ENCODE data around the gene ZNF48.

The ZNF48 gene

DNA sequence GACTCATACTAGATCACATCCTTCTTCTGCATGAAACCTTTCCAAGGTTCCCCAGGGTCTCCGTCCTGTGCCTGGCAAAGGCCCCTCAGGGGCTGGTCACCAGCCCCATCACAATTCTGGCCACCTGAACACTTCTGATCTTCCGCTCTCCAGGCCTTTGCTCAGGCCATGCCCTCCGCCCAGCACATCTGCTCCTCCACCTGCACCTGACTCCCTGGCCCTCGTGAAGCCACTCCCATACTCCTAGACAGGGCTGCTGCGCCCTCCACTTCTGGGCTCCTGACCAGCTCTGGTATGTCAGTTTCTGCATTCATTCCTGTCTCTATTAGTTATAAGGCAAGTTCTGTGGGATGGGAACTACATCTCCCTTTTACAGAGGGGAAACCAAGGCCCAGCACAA, 22.5 kb upstream of the ZNF48 start:
- Histone ChIP-seq H3K4me2 (ENCODE audit: low read length) (no peak overlapping the region), H3K4me3 (ENCODE audit: low read depth, low read length) (no peak overlapping the region), H3K9me3 (ENCODE audit: control insufficient read depth, low read length) (no peaks in the 10 kb centered on the region), H3K36me3 (ENCODE audit: control insufficient read depth, insufficient read depth, low read length) (no peaks in the 10 kb centered on the region), H3K27ac (no peak overlapping the region), H3K4me1 (peaks cover 19% of the 10 kb centered on the region), H2AFZ (no peak overlapping the region), H3K27me3 (ENCODE audit: control insufficient read depth, insufficient read depth, low read length) (no peaks in the 10 kb centered on the region), H3K79me2 (peaks cover 19% of the 10 kb centered on the region), H3K9ac (no peak overlapping the region)
- TF ChIP-seq, protein P1, sequence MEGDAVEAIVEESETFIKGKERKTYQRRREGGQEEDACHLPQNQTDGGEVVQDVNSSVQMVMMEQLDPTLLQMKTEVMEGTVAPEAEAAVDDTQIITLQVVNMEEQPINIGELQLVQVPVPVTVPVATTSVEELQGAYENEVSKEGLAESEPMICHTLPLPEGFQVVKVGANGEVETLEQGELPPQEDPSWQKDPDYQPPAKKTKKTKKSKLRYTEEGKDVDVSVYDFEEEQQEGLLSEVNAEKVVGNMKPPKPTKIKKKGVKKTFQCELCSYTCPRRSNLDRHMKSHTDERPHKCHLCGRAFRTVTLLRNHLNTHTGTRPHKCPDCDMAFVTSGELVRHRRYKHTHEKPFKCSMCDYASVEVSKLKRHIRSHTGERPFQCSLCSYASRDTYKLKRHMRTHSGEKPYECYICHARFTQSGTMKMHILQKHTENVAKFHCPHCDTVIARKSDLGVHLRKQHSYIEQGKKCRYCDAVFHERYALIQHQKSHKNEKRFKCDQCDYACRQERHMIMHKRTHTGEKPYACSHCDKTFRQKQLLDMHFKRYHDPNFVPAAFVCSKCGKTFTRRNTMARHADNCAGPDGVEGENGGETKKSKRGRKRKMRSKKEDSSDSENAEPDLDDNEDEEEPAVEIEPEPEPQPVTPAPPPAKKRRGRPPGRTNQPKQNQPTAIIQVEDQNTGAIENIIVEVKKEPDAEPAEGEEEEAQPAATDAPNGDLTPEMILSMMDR (IDR thresholded peaks at IDR 0.05): no peak

DNA sequence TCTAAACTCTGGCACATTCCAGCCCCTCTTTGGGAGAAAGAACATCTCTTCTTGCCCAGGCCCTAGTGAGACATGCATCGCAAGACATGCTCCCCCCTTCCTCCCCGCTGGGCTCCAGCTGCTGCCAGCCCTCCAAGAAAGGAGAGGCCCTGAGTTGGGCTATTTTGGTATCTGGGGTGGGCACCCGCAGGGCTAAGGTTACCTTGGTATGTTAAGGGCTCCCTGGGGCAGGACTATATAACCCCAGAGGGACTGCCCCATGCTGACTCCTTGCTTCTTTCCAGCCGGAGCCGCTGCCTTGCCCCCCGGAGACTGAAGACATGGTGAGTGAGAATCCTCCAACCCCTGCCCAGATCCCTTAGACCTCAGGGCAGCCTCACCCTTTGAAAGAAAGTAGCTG, 20.7 kb upstream of the ZNF48 start, which contains the start of gene MYL11:
TSS of gene MYL11 (plus strand) at position 265 of the 400 bp plus-strand sequence. CDS start at position 321, 56 bp downstream.
- Histone ChIP-seq H3K27me3 (ENCODE audit: control insufficient read depth, insufficient read depth, low read length) (no peaks in the 10 kb centered on the region), H3K4me1 (peaks cover 9% of the 10 kb centered on the region), H3K27ac (no peak within 1 kb of the TSS), H3K36me3 (ENCODE audit: control insufficient read depth, insufficient read depth, low read length) (no peaks in the 10 kb centered on the region), H3K9ac (no peak within 1 kb of the TSS), H3K4me2 (ENCODE audit: low read length) (no peak within 1 kb of the TSS), H2AFZ (no peak within 1 kb of the TSS), H3K4me3 (ENCODE audit: low read depth, low read length) (no peak within 1 kb of the TSS), H3K79me2 (peaks cover 2% of the 10 kb centered on the region), H3K9me3 (ENCODE audit: control insufficient read depth, low read length) (no peaks in the 10 kb centered on the region)
- TF ChIP-seq, protein P1 (IDR thresholded peaks at IDR 0.05): no peak

DNA sequence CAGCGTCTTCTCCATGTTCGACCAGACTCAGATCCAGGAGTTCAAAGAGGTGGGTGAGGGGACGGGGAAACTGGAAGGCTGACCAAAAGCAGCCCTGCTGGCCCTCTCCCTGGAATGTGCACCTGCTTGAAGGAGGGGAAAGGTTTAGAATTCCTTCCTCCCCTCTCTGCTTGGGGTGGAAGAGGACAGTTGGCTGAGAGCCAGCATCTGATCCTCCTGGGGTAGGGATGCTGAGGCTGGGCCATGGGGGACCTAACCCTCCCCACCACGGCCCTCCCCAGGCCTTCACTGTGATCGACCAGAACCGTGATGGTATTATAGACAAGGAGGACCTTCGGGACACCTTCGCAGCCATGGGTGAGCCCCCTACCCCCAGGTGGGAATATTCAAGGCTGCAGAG, 19.4 kb upstream of the ZNF48 start:
- Histone ChIP-seq H3K27me3 (ENCODE audit: control insufficient read depth, insufficient read depth, low read length) (no peaks in the 10 kb centered on the region), H3K4me3 (ENCODE audit: low read depth, low read length) (no peak overlapping the region), H3K27ac (no peak overlapping the region), H3K36me3 (ENCODE audit: control insufficient read depth, insufficient read depth, low read length) (no peaks in the 10 kb centered on the region), H3K9me3 (ENCODE audit: control insufficient read depth, low read length) (no peaks in the 10 kb centered on the region), H3K9ac (no peak overlapping the region), H3K4me2 (ENCODE audit: low read length) (no peak overlapping the region), H2AFZ (no peak overlapping the region), H3K4me1 (peaks cover 9% of the 10 kb centered on the region), H3K79me2 (no peaks in the 10 kb centered on the region)
- TF ChIP-seq, protein P1 (IDR thresholded peaks at IDR 0.05): no peak

DNA sequence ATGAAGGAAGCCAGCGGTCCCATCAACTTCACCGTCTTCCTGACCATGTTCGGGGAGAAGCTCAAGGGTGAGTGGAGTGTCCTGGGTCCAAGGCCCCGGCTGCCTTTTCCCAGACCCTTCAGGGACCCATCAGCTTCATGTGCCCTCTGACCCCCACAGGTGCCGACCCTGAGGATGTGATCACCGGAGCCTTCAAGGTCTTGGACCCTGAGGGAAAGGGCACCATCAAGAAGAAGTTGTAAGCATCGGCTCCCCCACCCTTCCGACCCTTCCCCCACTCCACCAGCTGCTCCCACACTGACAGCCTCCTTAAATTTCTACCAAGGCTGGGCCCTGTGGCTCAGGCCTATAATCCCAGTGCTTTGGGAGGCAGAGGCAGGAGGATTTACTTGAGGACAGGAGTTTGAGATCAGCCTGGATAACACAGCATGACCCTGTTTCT, 18.7 kb upstream of the ZNF48 start:
- Histone ChIP-seq H3K9me3 (ENCODE audit: control insufficient read depth, low read length) (no peaks in the 10 kb centered on the region), H3K27me3 (ENCODE audit: control insufficient read depth, insufficient read depth, low read length) (no peaks in the 10 kb centered on the region), H3K4me3 (ENCODE audit: low read depth, low read length) (no peak overlapping the region), H3K4me2 (ENCODE audit: low read length) (no peak overlapping the region), H3K79me2 (no peaks in the 10 kb centered on the region), H3K4me1 (peaks cover 5% of the 10 kb centered on the region), H2AFZ (no peak overlapping the region), H3K27ac (peak overlapping the region; percentile 100), H3K36me3 (ENCODE audit: control insufficient read depth, insufficient read depth, low read length) (no peaks in the 10 kb centered on the region), H3K9ac (no peak overlapping the region)
- TF ChIP-seq, protein P1 (IDR thresholded peaks at IDR 0.05): no peak

DNA sequence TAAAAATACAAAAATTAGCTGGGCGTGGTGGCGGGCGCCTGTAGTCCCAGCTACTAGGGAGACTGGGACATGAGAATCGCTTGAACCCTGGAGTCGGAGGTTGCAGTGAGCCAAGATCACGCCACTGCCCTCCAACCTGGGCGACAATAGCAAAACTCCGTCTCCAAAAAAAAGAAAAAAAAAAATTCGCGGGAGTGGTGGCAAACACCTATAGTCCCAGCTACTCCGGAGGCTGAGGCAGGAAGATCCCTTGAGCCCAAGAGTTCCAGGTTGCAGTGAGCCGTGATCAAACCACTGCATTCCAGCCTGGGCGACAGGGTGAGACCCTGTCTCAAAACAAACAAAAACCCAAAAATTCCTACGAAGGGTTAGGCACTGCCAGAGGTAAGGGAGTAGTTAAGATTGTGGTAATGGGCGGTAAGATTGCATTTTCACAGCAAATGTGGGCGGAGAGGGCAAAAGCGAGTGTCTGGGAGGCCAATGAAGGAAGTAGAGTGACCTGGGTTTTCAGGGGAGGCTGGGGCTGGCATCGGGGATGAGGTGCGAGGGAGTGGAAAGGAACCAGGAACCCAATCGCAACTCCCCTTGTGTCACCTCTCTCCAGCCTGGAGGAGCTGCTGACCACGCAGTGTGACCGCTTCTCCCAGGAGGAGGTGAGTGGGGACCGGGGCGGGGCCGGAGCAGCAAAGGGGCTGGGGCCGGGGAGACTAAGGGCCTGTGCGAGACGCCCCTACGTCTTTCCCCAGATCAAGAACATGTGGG, 18.0 kb upstream of the ZNF48 start:
- H3K36me3 ChIP-seq (ENCODE audit: control insufficient read depth, insufficient read depth, low read length): no peaks in the 10 kb centered on the region
- peaks cover 4% of the 10 kb centered on the region for H3K4me1 ChIP-seq
- no peaks in the 10 kb centered on the region for H3K27me3 ChIP-seq (ENCODE audit: control insufficient read depth, insufficient read depth, low read length)
- peak overlapping the region; percentile 93 for H2AFZ ChIP-seq
- no peaks in the 10 kb centered on the region for H3K79me2 ChIP-seq
- H3K4me3 ChIP-seq (ENCODE audit: low read depth, low read length): peak overlapping the region; percentile 98
- no peaks in the 10 kb centered on the region for H3K9me3 ChIP-seq (ENCODE audit: control insufficient read depth, low read length)
- TF ChIP-seq, protein P1 (IDR thresholded peaks at IDR 0.05): no peak
- peak overlapping the region; percentile 98 for H3K9ac ChIP-seq
- peak overlapping the region; percentile 100 for H3K4me2 ChIP-seq (ENCODE audit: low read length)
- peak overlapping the region; percentile 100 for H3K27ac ChIP-seq

Measured in parathyroid adenoma (tissue), 2 donors.